Esophagus muscularis mucosa (tissue), 3 donors: ENCODE measurements around the gene TMEM250.

ENCODE experiments used
- POLR2A ChIP-seq: fragments of 450-650 bp; IDR thresholded peaks from one replicate; pipeline ENCODE4 v1.6.1; 2017; ENCODE audit warnings: antibody characterized with exemption, moderate library complexity, mild to moderate bottlenecking, low read depth
- TF ChIP-seq, protein P1 (sequence below), 3 experiments: fragments of 200-600 bp in 2 of 3; fragments of 450-650 bp in 1 of 3; sonication (generic) in 2 of 3; IDR thresholded peaks; one replicate each; pipeline ENCODE4 v1.5.1; 2017 to 2019; ENCODE audit warnings: antibody characterized with exemption in 3 of 3, mild to moderate bottlenecking in 2 of 3, moderate library complexity in 1 of 3

DNA sequence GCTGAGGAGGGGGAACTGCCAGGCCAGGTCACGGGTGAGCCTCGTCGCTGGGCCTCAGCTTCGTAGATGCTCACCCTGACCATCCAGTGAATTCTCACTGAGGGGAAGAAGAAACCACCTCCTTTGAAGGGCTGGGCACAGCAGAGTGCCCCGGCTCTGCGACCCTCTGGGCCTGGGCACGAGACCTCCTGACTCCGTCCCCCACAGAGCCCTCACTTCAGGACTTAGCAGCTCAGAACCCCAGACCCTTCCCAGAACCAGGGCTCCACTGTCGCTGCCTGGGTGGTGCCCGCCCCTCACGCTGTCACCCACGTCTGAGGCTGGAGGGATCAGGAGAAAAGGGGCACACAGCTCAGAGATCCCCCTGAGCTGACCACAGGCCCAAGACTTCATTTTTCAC is 34.3 kb upstream of the TMEM250 start:
- TF ChIP-seq, protein P1, sequence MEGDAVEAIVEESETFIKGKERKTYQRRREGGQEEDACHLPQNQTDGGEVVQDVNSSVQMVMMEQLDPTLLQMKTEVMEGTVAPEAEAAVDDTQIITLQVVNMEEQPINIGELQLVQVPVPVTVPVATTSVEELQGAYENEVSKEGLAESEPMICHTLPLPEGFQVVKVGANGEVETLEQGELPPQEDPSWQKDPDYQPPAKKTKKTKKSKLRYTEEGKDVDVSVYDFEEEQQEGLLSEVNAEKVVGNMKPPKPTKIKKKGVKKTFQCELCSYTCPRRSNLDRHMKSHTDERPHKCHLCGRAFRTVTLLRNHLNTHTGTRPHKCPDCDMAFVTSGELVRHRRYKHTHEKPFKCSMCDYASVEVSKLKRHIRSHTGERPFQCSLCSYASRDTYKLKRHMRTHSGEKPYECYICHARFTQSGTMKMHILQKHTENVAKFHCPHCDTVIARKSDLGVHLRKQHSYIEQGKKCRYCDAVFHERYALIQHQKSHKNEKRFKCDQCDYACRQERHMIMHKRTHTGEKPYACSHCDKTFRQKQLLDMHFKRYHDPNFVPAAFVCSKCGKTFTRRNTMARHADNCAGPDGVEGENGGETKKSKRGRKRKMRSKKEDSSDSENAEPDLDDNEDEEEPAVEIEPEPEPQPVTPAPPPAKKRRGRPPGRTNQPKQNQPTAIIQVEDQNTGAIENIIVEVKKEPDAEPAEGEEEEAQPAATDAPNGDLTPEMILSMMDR (IDR thresholded peaks at IDR 0.05), result no peak
- TF ChIP-seq POLR2A, result no peak
